Right ventricle myocardium superior (tissue), 1 donor: Measurements from ENCODE around the gene MAML1. TPM values are rescaled to one million over a fixed set of nuclear protein-coding genes. Genes with fewer than 3 reads are reported as not detected.

ENCODE experiments used
- ATAC-seq: fragments of 200-7000 bp; cut with Tn5 transposase; one replicate; pipeline ENCODE4 v1.9.1; 2020; ENCODE audit warnings: mild to moderate bottlenecking; ENCODE audit not compliant: poor library complexity
- DNase-seq: peaks from one replicate; pipeline ENCODE4 v3.0.0-alpha.2; 2020
- intact Hi-C: fragments of 100-400 bp; cut with DNase I; formaldehyde crosslinking; loops from one replicate; pipeline ENCODE4 v1.11.2; 2022
- total RNA-seq: library from RNA; stranded (reverse); fragmentation: NEBNext Ultra II Directional; extraction: Animal tissue kit (Norgen Biotek cat#: 25700); gene quantifications from one replicate; pipeline ENCODE4 v1.2.1, GENCODE V29; 2021
- donor health status: DM: no; HTN: yes; CAD: no; lungs with severe emphysema.

The MAML1 gene
- total RNA-seq, 1 donor from 2014 or later = 10.4 TPM

DNA sequence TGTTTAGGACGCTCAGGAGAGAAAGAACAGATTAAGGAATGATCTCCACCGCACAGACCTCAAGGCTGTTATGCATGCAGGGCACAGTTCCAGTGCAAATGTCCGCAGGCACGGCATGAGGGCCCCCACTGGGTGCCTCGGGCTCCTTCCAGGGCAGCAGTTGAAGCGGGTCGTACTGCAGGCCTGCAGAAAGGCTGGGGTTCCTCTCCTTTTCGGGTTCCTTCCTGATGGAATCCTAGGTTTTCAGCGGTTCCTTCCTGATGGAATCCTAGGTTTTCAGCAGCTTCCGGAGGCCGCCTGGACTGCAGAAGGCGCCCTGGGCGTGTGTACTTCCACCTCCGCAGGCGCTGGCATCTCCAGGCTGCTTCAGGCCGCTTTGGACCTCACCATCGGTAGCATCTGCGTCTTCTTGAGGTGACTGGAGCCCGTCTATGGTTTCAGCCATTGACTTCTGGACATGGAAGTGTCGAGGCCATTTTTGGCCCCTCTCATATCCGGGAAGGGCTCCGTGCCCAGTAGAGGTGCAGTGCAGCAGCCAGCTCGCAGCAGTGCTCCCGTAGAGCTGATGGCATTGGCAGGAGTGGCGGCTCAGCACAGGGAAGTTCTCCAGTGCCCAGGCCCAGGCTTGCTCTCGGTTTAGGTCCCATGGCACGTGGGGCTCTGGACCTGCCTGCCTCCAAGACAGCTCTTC, 79.7 kb downstream of the MAML1 start:
- ATAC-seq (no peak), DNase-seq (no peak)
- intact Hi-C loops = no loop called here

- ATAC-seq = no peak
- intact Hi-C loops = no loop called here
- no peak for DNase-seq
Measured at GRCh38 chr5:179812997-179813607, 80.5 kb downstream of the MAML1 start.

GRCh38 chr5:179814090-179814489, 81.5 kb downstream of the MAML1 start:
- intact Hi-C loops = no loop called here
- ATAC-seq (no peak), DNase-seq (no peak)

GRCh38 chr5:179815491-179816249, 83.0 kb downstream of the MAML1 start:
- DNase-seq (no peak), ATAC-seq (no peak)
- intact Hi-C loops = no loop called here

GRCh38 chr5:179816401-179816795, 83.8 kb downstream of the MAML1 start:
- DNase-seq = no peak
- intact Hi-C loops = no loop called here
- ATAC-seq = no peak

GRCh38 chr5:179816796-179817469, 84.3 kb downstream of the MAML1 start:
- ATAC-seq (no peak), DNase-seq (peak; percentile 63)
- intact Hi-C loops = no loop called here

GRCh38 chr5:179817470-179817840, 84.8 kb downstream of the MAML1 start:
- DNase-seq (no peak), ATAC-seq (no peak)
- intact Hi-C loops = no loop called here

DNA sequence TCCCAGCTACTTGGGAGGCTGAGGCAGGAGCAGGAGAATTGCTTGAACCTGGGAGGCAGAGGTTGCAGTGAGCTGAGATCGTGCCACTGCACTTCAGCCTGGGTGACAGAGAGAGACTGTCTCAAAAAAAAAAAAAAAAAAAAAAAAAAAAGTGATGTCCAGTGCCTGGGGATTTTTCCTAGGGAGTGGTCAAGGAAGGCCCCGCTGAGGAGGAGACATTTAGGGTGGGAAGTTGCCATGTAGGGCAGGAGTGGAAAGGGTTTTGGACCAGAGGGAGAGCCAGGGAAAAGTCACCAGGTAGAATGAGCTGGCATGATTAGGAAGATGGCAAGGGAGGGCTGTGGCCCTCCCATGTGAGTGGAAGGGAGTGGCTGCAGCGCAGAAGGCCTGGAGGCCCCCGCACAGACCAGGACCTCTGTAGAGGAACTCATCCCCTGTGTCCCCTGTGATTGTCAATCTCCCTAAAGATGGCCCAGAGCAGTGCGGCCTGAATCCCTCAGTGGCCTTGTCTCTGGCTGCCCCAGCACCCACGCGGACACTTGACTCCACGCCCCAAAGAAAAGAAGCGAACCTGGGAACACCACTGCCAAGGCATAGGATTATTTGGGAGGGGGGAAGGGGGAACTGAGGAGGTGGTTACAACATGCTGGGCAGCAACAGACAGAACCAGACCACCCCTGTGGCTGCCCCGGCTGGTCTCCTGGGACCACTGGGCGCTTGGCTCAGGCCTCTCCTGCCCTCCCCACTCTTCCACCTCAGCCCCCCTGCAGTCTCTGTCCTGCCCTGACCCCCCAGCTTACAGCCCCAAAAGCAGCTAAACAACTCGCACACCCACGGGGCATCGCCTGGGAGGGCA, 85.5 kb downstream of the MAML1 start:
- intact Hi-C loops = no loop called here
- no peak for DNase-seq
- no peak for ATAC-seq

- intact Hi-C loops = no loop called here
- ATAC-seq (peak; percentile 73), DNase-seq (peak; percentile 96)
Measured at GRCh38 chr5:179818746-179819295, 86.2 kb downstream of the MAML1 start.

DNA sequence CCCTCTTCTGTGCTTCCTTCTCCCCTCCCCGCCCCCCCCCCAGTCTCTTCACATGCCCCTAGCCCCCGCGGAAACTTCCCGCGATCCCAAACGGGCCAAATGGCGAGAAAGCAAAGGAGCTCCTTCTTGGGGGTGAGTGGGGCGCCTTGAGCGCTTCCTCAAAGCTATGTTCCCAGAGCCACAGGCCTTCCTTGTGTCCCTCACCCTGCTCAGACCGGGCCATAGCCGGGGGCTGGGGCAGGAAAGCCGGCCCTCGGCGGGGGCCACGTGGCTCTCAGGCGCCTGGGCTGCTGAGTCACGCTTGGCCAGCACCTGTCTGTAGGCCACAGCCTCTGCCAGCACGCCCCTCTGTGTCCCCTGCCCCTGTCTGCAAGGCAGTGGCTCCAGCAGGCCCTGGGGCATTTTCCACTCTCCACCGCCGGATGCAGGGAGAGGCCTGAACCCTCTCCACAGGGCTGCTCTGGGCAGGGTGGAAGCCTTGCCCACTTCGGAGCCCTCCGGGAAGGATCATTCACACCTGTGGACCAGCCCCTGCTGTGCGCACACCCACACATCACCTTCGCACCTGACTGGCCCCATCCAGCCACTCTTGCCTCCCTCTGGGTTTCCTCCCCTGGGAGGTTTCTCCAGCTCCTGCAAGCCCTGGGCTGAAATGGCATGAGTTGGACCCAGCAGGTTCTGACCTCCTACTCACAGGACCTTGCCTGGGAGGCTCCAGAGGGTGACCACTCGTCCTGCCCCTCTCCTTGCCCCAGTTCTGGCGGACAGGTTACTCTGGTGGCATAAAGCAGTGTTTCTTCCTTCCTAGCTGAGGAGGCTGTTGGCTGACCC, 86.9 kb downstream of the MAML1 start:
- ATAC-seq (peak; percentile 12), DNase-seq (peak; percentile 78)
- intact Hi-C loops = loop anchor here (5.0 kb wide), 1 partner anchor 38 kb away; the partner anchor contains the start of gene MRNIP

GRCh38 chr5:179820127-179820482, 87.5 kb downstream of the MAML1 start:
- DNase-seq = no peak

DNA sequence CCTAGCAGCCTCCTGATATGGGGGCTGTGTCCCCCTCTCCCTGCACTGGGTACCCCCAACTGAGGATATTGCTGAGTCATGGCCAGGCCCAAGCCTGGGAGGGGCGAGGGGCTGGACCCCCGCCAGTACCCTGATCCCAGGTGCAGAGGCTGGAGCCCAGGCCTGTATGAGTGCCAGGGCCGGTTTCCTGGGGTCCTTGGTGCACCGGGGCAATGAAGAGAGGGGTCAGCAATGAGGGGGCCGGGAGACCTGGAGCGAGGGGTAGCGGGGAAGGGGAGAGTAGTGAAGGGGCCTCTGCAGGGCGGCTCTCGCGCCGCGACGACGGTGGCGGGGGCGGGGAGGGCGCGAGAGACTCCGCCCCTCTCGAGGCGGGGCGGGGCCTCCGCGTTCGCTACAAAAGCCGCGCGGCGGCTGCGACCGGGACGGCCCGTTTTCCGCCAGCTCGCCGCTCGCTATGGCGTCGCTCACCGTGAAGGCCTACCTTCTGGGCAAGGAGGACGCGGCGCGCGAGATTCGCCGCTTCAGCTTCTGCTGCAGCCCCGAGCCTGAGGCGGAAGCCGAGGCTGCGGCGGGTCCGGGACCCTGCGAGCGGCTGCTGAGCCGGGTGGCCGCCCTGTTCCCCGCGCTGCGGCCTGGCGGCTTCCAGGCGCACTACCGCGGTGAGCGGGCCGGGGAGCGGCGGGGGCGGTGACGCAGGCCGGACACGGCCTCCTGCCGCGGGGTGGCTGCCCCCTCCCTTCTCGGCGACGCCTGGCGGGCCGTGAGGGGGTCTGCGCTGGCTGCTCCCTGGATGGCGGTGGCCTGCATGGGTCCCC, 88.1 kb downstream of the MAML1 start, which contains the start of gene SQSTM1:
SQSTM1 (plus strand) TSS at position 423 of the 815 bp plus-strand sequence; CDS start at position 455, 32 bp downstream.
- peak; percentile 76 for ATAC-seq
- peak; percentile 91 for DNase-seq
- intact Hi-C loops = loop anchor here (5.0 kb wide), 1 partner anchor 37 kb away; the partner anchor contains the start of gene MRNIP

More at GRCh38 chr5:179820127-179820482, 87.5 kb downstream of the MAML1 start:
- no peak for ATAC-seq
- intact Hi-C loops = loop anchor here (5.0 kb wide), 1 partner anchor 37 kb away; the partner anchor contains the start of gene MRNIP

DNA sequence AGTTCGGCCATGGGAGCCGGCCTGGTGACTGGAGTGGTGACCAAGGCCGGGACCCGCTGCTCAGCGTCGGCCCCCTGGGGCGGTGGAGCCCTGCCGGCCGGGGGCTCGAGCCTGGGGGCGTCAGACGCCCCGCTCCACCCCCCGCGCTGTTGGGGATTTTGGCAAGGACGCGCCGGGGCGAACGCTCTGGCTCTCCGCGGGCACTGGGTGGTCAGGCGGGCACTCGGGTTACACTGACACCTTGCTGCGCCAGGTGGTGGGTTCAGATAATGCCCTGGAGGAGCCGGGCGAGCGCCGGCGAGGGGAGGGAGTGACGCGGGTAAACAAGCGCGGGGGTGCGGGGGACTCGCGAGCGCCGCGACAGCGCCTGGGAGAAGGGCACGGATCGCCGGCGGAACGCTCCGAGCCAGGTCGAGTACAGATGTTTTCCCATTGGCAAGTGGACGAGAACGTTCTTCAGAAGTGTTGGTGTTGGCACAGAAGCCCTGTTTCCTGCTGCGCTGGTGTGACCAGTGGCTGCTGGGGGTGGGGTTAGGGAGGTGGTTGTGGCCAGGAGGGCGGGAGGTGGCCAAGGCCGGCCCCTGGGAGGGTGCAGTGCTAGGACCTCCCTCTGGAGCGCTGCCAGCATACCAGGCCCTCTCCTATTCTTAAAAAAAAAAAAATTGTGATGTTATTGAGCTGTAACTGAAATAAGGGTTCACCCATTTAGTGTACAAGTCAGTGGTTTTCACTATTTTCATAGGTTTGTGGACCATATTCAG, 88.9 kb downstream of the MAML1 start:
- intact Hi-C loops = loop anchor here (5.0 kb wide), 1 partner anchor 36 kb away; the partner anchor contains the start of gene MRNIP
- peak; percentile 97 for DNase-seq
- ATAC-seq = peak; percentile 78

GRCh38 chr5:179822059-179822432, 89.4 kb downstream of the MAML1 start:
- DNase-seq (no peak), ATAC-seq (no peak)
- intact Hi-C loops = loop anchor here (5.0 kb wide), 1 partner anchor 35 kb away; the partner anchor contains the start of gene MRNIP

- intact Hi-C loops = loop anchor here (5.0 kb wide), 1 partner anchor 35 kb away; the partner anchor contains the start of gene MRNIP
- ATAC-seq (no peak), DNase-seq (no peak)
Measured at GRCh38 chr5:179822444-179822990, 89.9 kb downstream of the MAML1 start.
